ENCODE measurements around the gene NFKBIA. TPM values are rescaled to one million over a fixed set of nuclear protein-coding genes. Genes with fewer than 3 reads are reported as not detected.

NFKBIA gene, protein sequence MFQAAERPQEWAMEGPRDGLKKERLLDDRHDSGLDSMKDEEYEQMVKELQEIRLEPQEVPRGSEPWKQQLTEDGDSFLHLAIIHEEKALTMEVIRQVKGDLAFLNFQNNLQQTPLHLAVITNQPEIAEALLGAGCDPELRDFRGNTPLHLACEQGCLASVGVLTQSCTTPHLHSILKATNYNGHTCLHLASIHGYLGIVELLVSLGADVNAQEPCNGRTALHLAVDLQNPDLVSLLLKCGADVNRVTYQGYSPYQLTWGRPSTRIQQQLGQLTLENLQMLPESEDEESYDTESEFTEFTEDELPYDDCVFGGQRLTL
- 18.9 TPM for polyA plus RNA-seq (2013, experiment 1 of 2)
- 19.1 TPM for polyA plus RNA-seq (2013, experiment 2 of 2)

GRCh38 chr14:35404449-35405303 lies at the start of gene NFKBIA:
Gene NFKBIA (minus strand): TSS chr14:35404749. CDS start chr14:35404644, 105 bp downstream.
- Histone ChIP-seq H2BK5ac (ENCODE audit: low read length) (peak within 1 kb of the TSS; percentile 89), H2BK120ac (ENCODE audit: low read depth, low read length) (no peak within 1 kb of the TSS), H3K79me1 (ENCODE audit: low read depth, low read length) (peaks cover 2% of the 10 kb centered on the region), H2AK5ac (ENCODE audit: low read depth, low read length) (peak within 1 kb of the TSS; percentile 67), H3K4me1 (ENCODE audit: control insufficient read depth in 2 of 2, insufficient read depth in 1 of 2, low read depth in 1 of 2, low read length in 2 of 2) (peaks cover 7 to 12% of the 10 kb centered on the region in 2 donors), H3K36me3 (replicated peaks in 1 of 2; ENCODE audit: control insufficient read depth in 2 of 2, insufficient read depth in 2 of 2, low read length in 2 of 2) (peaks cover 19 to 38% of the 10 kb centered on the region in 2 donors), H3K4me2 (ENCODE audit: insufficient read depth, low read length, poor library complexity, severe bottlenecking) (peak within 1 kb of the TSS; percentile 67), H3K27ac (replicated peaks; ENCODE audit: low read length) (peak within 1 kb of the TSS; percentile 93), H2AFZ (ENCODE audit: low read length) (peak within 1 kb of the TSS; percentile 96), H3K23ac (ENCODE audit: low read depth, low read length, poor library complexity) (peak within 1 kb of the TSS; percentile 99), H3K14ac (ENCODE audit: low read length) (peak within 1 kb of the TSS; percentile 87), H2BK15ac (ENCODE audit: low read length) (peak within 1 kb of the TSS; percentile 55), H3K4ac (ENCODE audit: low read length) (no peak within 1 kb of the TSS), H2BK12ac (ENCODE audit: low read length) (no peak within 1 kb of the TSS), H3K9ac (ENCODE audit: low read depth, low read length, poor library complexity) (peak within 1 kb of the TSS; percentile 98), H3K18ac (ENCODE audit: low read length) (peak within 1 kb of the TSS; percentile 100), H3K27me3 (ENCODE audit: control insufficient read depth in 3 of 3, insufficient read depth in 3 of 3, low read depth in 1 of 3, low read length in 3 of 3) (no peaks in the 10 kb centered on the region), H3K9me3 (replicated peaks in 1 of 2; ENCODE audit: control insufficient read depth in 2 of 2, insufficient read depth in 1 of 2, low read depth in 1 of 2, low read length in 2 of 2) (no peaks in the 10 kb centered on the region), H4K91ac (ENCODE audit: low read depth, low read length, poor library complexity) (peak within 1 kb of the TSS; percentile 35), H4K8ac (ENCODE audit: low read depth, low read length) (no peak within 1 kb of the TSS), H3K4me3 (ENCODE audit: low read length in 2 of 2) (peak within 1 kb of the TSS; percentile 77 to 98)
- DNase-seq (ENCODE audit: low spot score): peak; percentile 80
- no CpG with 5 or more reads among the region's 69 CpGs for WGBS, 2 donors (ENCODE audit: extremely low coverage in 2 of 2, insufficient read length in 2 of 2, insufficient replicate concordance in 1 of 2)

- H3K27me3 ChIP-seq (ENCODE audit: control insufficient read depth in 3 of 3, insufficient read depth in 3 of 3, low read depth in 1 of 3, low read length in 3 of 3): peaks cover 0 to 4% (median 0%) of the 10 kb centered on the region in 3 experiments
- no peak overlapping the region for H2AFZ ChIP-seq (ENCODE audit: low read length)
- no peaks in the 10 kb centered on the region for H3K36me3 ChIP-seq (replicated peaks in 1 of 2; ENCODE audit: control insufficient read depth in 2 of 2, insufficient read depth in 2 of 2, low read length in 2 of 2)
- H2BK15ac ChIP-seq (ENCODE audit: low read length): no peak overlapping the region
- no peaks in the 10 kb centered on the region for H3K9me3 ChIP-seq (replicated peaks in 1 of 2; ENCODE audit: control insufficient read depth in 2 of 2, insufficient read depth in 1 of 2, low read depth in 1 of 2, low read length in 2 of 2)
- no peak overlapping the region for H2AK5ac ChIP-seq (ENCODE audit: low read depth, low read length)
- no peak overlapping the region for H3K4me2 ChIP-seq (ENCODE audit: insufficient read depth, low read length, poor library complexity, severe bottlenecking)
- no peak overlapping the region for H3K14ac ChIP-seq (ENCODE audit: low read length)
- no peak overlapping the region for H4K91ac ChIP-seq (ENCODE audit: low read depth, low read length, poor library complexity)
- H3K23ac ChIP-seq (ENCODE audit: low read depth, low read length, poor library complexity): no peak overlapping the region
- no peak overlapping the region for H3K4me3 ChIP-seq (ENCODE audit: low read length in 2 of 2)
- no peaks in the 10 kb centered on the region for H3K4me1 ChIP-seq (ENCODE audit: control insufficient read depth in 2 of 2, insufficient read depth in 1 of 2, low read depth in 1 of 2, low read length in 2 of 2)
- no peak overlapping the region for H4K8ac ChIP-seq (ENCODE audit: low read depth, low read length)
- DNase-seq (ENCODE audit: low spot score): no peak
- H3K4ac ChIP-seq (ENCODE audit: low read length): no peak overlapping the region
- H3K79me1 ChIP-seq (ENCODE audit: low read depth, low read length): no peaks in the 10 kb centered on the region
- no peak overlapping the region for H2BK120ac ChIP-seq (ENCODE audit: low read depth, low read length)
- no CpG with 5 or more reads among the region's 1 CpG for WGBS, 2 donors (ENCODE audit: extremely low coverage in 2 of 2, insufficient read length in 2 of 2, insufficient replicate concordance in 1 of 2)
- H2BK5ac ChIP-seq (ENCODE audit: low read length): no peak overlapping the region
- H2BK12ac ChIP-seq (ENCODE audit: low read length): no peak overlapping the region
- H3K18ac ChIP-seq (ENCODE audit: low read length): no peak overlapping the region
- H3K27ac ChIP-seq (replicated peaks; ENCODE audit: low read length): no peak overlapping the region
- no peak overlapping the region for H3K9ac ChIP-seq (ENCODE audit: low read depth, low read length, poor library complexity)
Observed at GRCh38 chr14:35446450-35446849, 41.9 kb upstream of the NFKBIA start.

DNA sequence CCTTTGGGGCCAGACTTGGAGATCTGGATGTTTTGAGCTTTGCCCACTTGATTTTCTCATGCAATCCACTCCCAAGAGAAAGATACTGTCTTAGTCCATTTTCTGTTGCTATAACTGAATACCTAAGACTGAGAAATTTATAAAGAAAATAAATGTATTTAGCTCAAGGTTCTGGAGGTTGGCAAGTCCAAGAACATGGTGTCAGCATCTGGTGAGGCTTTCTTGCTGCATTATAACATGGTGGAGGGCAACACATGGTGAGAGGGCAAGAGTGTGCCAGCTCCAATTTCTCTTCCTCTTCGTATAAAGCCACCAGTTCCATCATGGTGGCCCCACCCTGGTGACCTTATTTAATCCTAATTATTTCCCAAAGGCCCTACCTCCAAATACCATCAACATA lies 39.6 kb upstream of the NFKBIA start:
- Histone ChIP-seq H3K4me2 (ENCODE audit: insufficient read depth, low read length, poor library complexity, severe bottlenecking) (no peak overlapping the region), H2BK120ac (ENCODE audit: low read depth, low read length) (no peak overlapping the region), H3K23ac (ENCODE audit: low read depth, low read length, poor library complexity) (no peak overlapping the region), H3K36me3 (replicated peaks in 1 of 2; ENCODE audit: control insufficient read depth in 2 of 2, insufficient read depth in 2 of 2, low read length in 2 of 2) (no peaks in the 10 kb centered on the region), H3K27ac (replicated peaks; ENCODE audit: low read length) (no peak overlapping the region), H2AK5ac (ENCODE audit: low read depth, low read length) (no peak overlapping the region), H3K18ac (ENCODE audit: low read length) (no peak overlapping the region), H2BK12ac (ENCODE audit: low read length) (no peak overlapping the region), H3K4me3 (ENCODE audit: low read length in 2 of 2) (no peak overlapping the region), H2BK5ac (ENCODE audit: low read length) (no peak overlapping the region), H2BK15ac (ENCODE audit: low read length) (no peak overlapping the region), H3K9ac (ENCODE audit: low read depth, low read length, poor library complexity) (no peak overlapping the region), H3K4ac (ENCODE audit: low read length) (no peak overlapping the region), H4K8ac (ENCODE audit: low read depth, low read length) (no peak overlapping the region), H3K27me3 (ENCODE audit: control insufficient read depth in 3 of 3, insufficient read depth in 3 of 3, low read depth in 1 of 3, low read length in 3 of 3) (peaks cover 0 to 4% (median 0%) of the 10 kb centered on the region in 3 experiments), H2AFZ (ENCODE audit: low read length) (no peak overlapping the region), H4K91ac (ENCODE audit: low read depth, low read length, poor library complexity) (no peak overlapping the region), H3K14ac (ENCODE audit: low read length) (no peak overlapping the region), H3K79me1 (ENCODE audit: low read depth, low read length) (no peaks in the 10 kb centered on the region), H3K9me3 (replicated peaks in 1 of 2; ENCODE audit: control insufficient read depth in 2 of 2, insufficient read depth in 1 of 2, low read depth in 1 of 2, low read length in 2 of 2) (no peaks in the 10 kb centered on the region), H3K4me1 (ENCODE audit: control insufficient read depth in 2 of 2, insufficient read depth in 1 of 2, low read depth in 1 of 2, low read length in 2 of 2) (no peaks in the 10 kb centered on the region)
- no peak for DNase-seq (ENCODE audit: low spot score)
- WGBS, 2 donors (ENCODE audit: extremely low coverage in 2 of 2, insufficient read length in 2 of 2, insufficient replicate concordance in 1 of 2): no CpG with 5 or more reads among the region's 1 CpG

DNA sequence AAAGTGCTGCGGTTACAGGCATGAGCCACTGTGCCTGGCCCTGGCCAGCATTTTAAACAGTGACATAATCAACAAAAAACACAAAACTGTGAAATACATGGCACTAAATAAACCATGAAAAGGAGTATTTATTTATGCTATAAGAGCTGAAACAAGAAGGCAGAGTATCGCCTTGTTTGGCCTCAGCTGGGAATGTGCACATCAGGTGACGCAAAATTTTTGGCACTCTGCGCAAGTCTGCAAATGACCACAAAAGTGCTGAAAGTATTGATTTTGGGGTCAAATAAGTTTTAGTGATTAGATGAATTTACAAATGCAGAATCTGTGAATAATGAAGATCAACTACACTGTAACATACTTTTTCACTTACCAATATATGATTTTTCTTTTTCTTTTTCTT lies 36.6 kb upstream of the NFKBIA start:
- H3K9me3 ChIP-seq (replicated peaks in 1 of 2; ENCODE audit: control insufficient read depth in 2 of 2, insufficient read depth in 1 of 2, low read depth in 1 of 2, low read length in 2 of 2): no peaks in the 10 kb centered on the region
- no peak overlapping the region for H3K9ac ChIP-seq (ENCODE audit: low read depth, low read length, poor library complexity)
- no peak overlapping the region for H2AFZ ChIP-seq (ENCODE audit: low read length)
- no peak overlapping the region for H2BK120ac ChIP-seq (ENCODE audit: low read depth, low read length)
- H3K27ac ChIP-seq (replicated peaks; ENCODE audit: low read length): no peak overlapping the region
- H4K91ac ChIP-seq (ENCODE audit: low read depth, low read length, poor library complexity): no peak overlapping the region
- H2BK5ac ChIP-seq (ENCODE audit: low read length): no peak overlapping the region
- H3K27me3 ChIP-seq (ENCODE audit: control insufficient read depth in 3 of 3, insufficient read depth in 3 of 3, low read depth in 1 of 3, low read length in 3 of 3): peaks cover 0 to 4% (median 0%) of the 10 kb centered on the region in 3 experiments
- no peaks in the 10 kb centered on the region for H3K36me3 ChIP-seq (replicated peaks in 1 of 2; ENCODE audit: control insufficient read depth in 2 of 2, insufficient read depth in 2 of 2, low read length in 2 of 2)
- no peak overlapping the region for H3K23ac ChIP-seq (ENCODE audit: low read depth, low read length, poor library complexity)
- no peak overlapping the region for H3K14ac ChIP-seq (ENCODE audit: low read length)
- no peaks in the 10 kb centered on the region for H3K79me1 ChIP-seq (ENCODE audit: low read depth, low read length)
- H2BK12ac ChIP-seq (ENCODE audit: low read length): no peak overlapping the region
- H3K4me1 ChIP-seq (ENCODE audit: control insufficient read depth in 2 of 2, insufficient read depth in 1 of 2, low read depth in 1 of 2, low read length in 2 of 2): no peaks in the 10 kb centered on the region
- H2AK5ac ChIP-seq (ENCODE audit: low read depth, low read length): no peak overlapping the region
- H4K8ac ChIP-seq (ENCODE audit: low read depth, low read length): no peak overlapping the region
- H2BK15ac ChIP-seq (ENCODE audit: low read length): no peak overlapping the region
- H3K4ac ChIP-seq (ENCODE audit: low read length): no peak overlapping the region
- no peak overlapping the region for H3K4me2 ChIP-seq (ENCODE audit: insufficient read depth, low read length, poor library complexity, severe bottlenecking)
- H3K18ac ChIP-seq (ENCODE audit: low read length): no peak overlapping the region
- no peak for DNase-seq (ENCODE audit: low spot score)
- H3K4me3 ChIP-seq (ENCODE audit: low read length in 2 of 2): no peak overlapping the region
- no CpG with 5 or more reads among the region's 4 CpGs for WGBS, 2 donors (ENCODE audit: extremely low coverage in 2 of 2, insufficient read length in 2 of 2, insufficient replicate concordance in 1 of 2)
